Testis (tissue), 3 donors: Measurements from ENCODE around the gene LRRC32. TPM values are rescaled to one million over a fixed set of nuclear protein-coding genes. Genes with fewer than 3 reads are reported as not detected.

Experiments used
- DNase-seq: peaks from one replicate; pipeline ENCODE4 v3.0.0-alpha.2; 2019
- H3K27ac ChIP-seq, 2 donors: fragments of 200-600 bp; sonication (generic); one replicate each; pipeline ENCODE4 v1.5.1; 2019
- H3K27me3 ChIP-seq: fragments of 200-600 bp; sonication (generic); one replicate; pipeline ENCODE4 v1.5.1; 2019
- H3K36me3 ChIP-seq: fragments of 200-600 bp; sonication (generic); one replicate; pipeline ENCODE4 v1.5.1; 2017; ENCODE audit warnings: low read depth; ENCODE audit errors: missing control alignments
- H3K4me1 ChIP-seq: fragments of 200-600 bp; sonication (generic); one replicate; pipeline ENCODE4 v1.5.1; 2019
- H3K4me3 ChIP-seq, 2 donors: fragments of 200-600 bp; sonication (generic); one replicate each; pipeline ENCODE4 v1.5.1; 2017 to 2019
- H3K9me3 ChIP-seq: fragments of 200-600 bp; sonication (generic); one replicate; pipeline ENCODE4 v1.5.1; 2017
- CTCF ChIP-seq, 3 experiments: fragments of 450-650 bp in 2 of 3; fragments of 200-600 bp in 1 of 3; sonication (generic) in 1 of 3; IDR thresholded peaks; one replicate each; pipeline ENCODE4 v1.5.1; 2016 to 2019; ENCODE audit warnings: antibody characterized with exemption in 3 of 3, mild to moderate bottlenecking in 2 of 3, moderate library complexity in 1 of 3
- POLR2A ChIP-seq: fragments of 450-650 bp; IDR thresholded peaks from one replicate; pipeline ENCODE4 v1.6.1; 2017; ENCODE audit warnings: antibody characterized with exemption, mild to moderate bottlenecking, moderate library complexity
- WGBS, 2 donors: methylation state at CpG; one replicate each; pipeline ENCODE4 v1.1.5; 2018; 5-methylcytosine and 5-hydroxymethylcytosine counted together
- intact Hi-C: fragments of 100-400 bp; cut with DNase I; formaldehyde crosslinking; loops from one replicate; pipeline ENCODE4 v1.15.1; 2023; ENCODE audit warnings: low total_unique reads
- polyA plus RNA-seq: library from polyadenylated mRNA; stranded (reverse); fragments of 350-450 nt; fragmentation: Illumina TruSeq; extraction: RNeasy Lipid Tissue Mini Kit (QIAGEN cat#74804); gene quantifications from one replicate; pipeline ENCODE4 v1.2.3, GENCODE V29; 2014; ENCODE audit warnings: low read depth, low replicate concordance; ENCODE audit not compliant: insufficient read depth
- total RNA-seq, 2 donors: library from RNA; depleted of rRNA; stranded (reverse); fragments of >200 nt; gene quantifications; one replicate each; pipeline ENCODE4 v1.2.3, GENCODE V29; 2016

LRRC32 gene
- total and polyA plus RNA-seq, 3 donors from 2014 or later = 6.5 to 20.5 (median 9.1) TPM

GRCh38 chr11:76683161-76684095 lies 12.9 kb upstream of the LRRC32 start:
- WGBS, 2 donors = 92% methylated on average over 7 of the region's 7 CpGs
- no peak for DNase-seq
- Histone ChIP-seq H3K4me1 (peaks cover 6% of the 10 kb centered on the region), H3K36me3 (no peaks in the 10 kb centered on the region), H3K27me3 (no peaks in the 10 kb centered on the region), H3K9me3 (no peaks in the 10 kb centered on the region), H3K4me3 (no peak overlapping the region), H3K27ac (no peak overlapping the region)
- TF ChIP-seq POLR2A = no peak
- TF ChIP-seq CTCF (IDR thresholded peaks at IDR 0.05) = no peak
- intact Hi-C loops = loop anchor here (10.0 kb wide), 1 partner anchor 129 kb away; no protein-coding TSS in a partner anchor

- WGBS, 2 donors = 100% methylated on average over 2 of the region's 2 CpGs; no CpG with 5 or more reads in 1 of the 2 donors
- Histone ChIP-seq H3K9me3 (no peaks in the 10 kb centered on the region), H3K36me3 (no peaks in the 10 kb centered on the region), H3K27me3 (no peaks in the 10 kb centered on the region), H3K27ac (no peak overlapping the region), H3K4me1 (peaks cover 6% of the 10 kb centered on the region), H3K4me3 (no peak overlapping the region)
- intact Hi-C loops = loop anchor here (10.0 kb wide), 1 partner anchor 128 kb away; no protein-coding TSS in a partner anchor
- no peak for DNase-seq
- no peak for TF ChIP-seq POLR2A
- TF ChIP-seq CTCF (IDR thresholded peaks at IDR 0.05) = no peak
Measured at GRCh38 chr11:76682684-76683083, 12.1 kb upstream of the LRRC32 start.

- 89 to 95% methylated on average over 2 of the region's 2 CpGs for WGBS, 2 donors
- Histone ChIP-seq H3K36me3 (no peaks in the 10 kb centered on the region), H3K4me1 (peaks cover 6% of the 10 kb centered on the region), H3K4me3 (no peak overlapping the region), H3K9me3 (no peaks in the 10 kb centered on the region), H3K27me3 (no peaks in the 10 kb centered on the region), H3K27ac (no peak overlapping the region)
- DNase-seq = no peak
- no peak for TF ChIP-seq CTCF (IDR thresholded peaks at IDR 0.05)
- no peak for TF ChIP-seq POLR2A
- intact Hi-C loops = loop anchor here (10.0 kb wide), 1 partner anchor 127 kb away; no protein-coding TSS in a partner anchor
Measured at GRCh38 chr11:76682106-76682505, 11.6 kb upstream of the LRRC32 start.

- Histone ChIP-seq H3K36me3 (no peaks in the 10 kb centered on the region), H3K4me1 (peaks cover 6% of the 10 kb centered on the region), H3K27me3 (no peaks in the 10 kb centered on the region), H3K9me3 (no peaks in the 10 kb centered on the region), H3K27ac (no peak overlapping the region), H3K4me3 (no peak overlapping the region)
- intact Hi-C loops = loop anchor here (10.0 kb wide), 1 partner anchor 126 kb away; no protein-coding TSS in a partner anchor
- 40 to 52% methylated on average over 15 to 22 of the region's 22 CpGs for WGBS, 2 donors
- DNase-seq = peak; percentile 80
- TF ChIP-seq POLR2A (no peak), CTCF (IDR thresholded peaks at IDR 0.05) (peak; percentile 70 to 82 (median 79))
Measured at GRCh38 chr11:76680518-76681425, 10.2 kb upstream of the LRRC32 start.
